ENCODE data around the gene ICA1. TPM values are rescaled to one million over a fixed set of nuclear protein-coding genes. Genes with fewer than 3 reads are reported as not detected.
"Not testable (repeated sequence)": the region's sequence is repeated elsewhere in the genome, so short reads cannot be mapped to it uniquely, and the experiment has no call there.

ICA1 gene
- polyA plus RNA-seq, 1 donor from 2014 or later = 0.25 TPM

- H3K9me3 Mint-ChIP-seq = no peaks in the 10 kb centered on the region
- no peaks in the 10 kb centered on the region for H3K27me3 Mint-ChIP-seq
- H3K27ac Mint-ChIP-seq = no peak overlapping the region
- peaks cover 9% of the 10 kb centered on the region for H3K36me3 Mint-ChIP-seq
- no peak overlapping the region for H3K4me3 Mint-ChIP-seq
- H3K4me1 Mint-ChIP-seq = no peaks in the 10 kb centered on the region
These were observed 176.5 kb downstream of the ICA1 start for GRCh38 chr7:8085420-8085819.

- H3K36me3 Mint-ChIP-seq = peaks cover 9% of the 10 kb centered on the region
These were observed 177.1 kb downstream of the ICA1 start for GRCh38 chr7:8084836-8085235.

GRCh38 chr7:8082762-8083161 lies 179.2 kb downstream of the ICA1 start:
- Mint-ChIP-seq H3K36me3 (peaks cover 5% of the 10 kb centered on the region), H3K9me3 (no peaks in the 10 kb centered on the region), H3K27me3 (no peaks in the 10 kb centered on the region), H3K4me1 (peaks cover 0 to 2% (median 0%) of the 10 kb centered on the region in 3 donors), H3K27ac (no peak overlapping the region), H3K4me3 (no peak overlapping the region)

More at GRCh38 chr7:8084836-8085235, 177.1 kb downstream of the ICA1 start:
- H3K9me3 Mint-ChIP-seq = no peaks in the 10 kb centered on the region
- H3K27me3 Mint-ChIP-seq = no peaks in the 10 kb centered on the region
- H3K27ac Mint-ChIP-seq = no peak overlapping the region
- H3K4me3 Mint-ChIP-seq = no peak overlapping the region
- H3K4me1 Mint-ChIP-seq = no peaks in the 10 kb centered on the region

GRCh38 chr7:8078418-8078817 lies 183.5 kb downstream of the ICA1 start:
- Mint-ChIP-seq H3K27me3 (no peaks in the 10 kb centered on the region), H3K27ac (no peak overlapping the region), H3K9me3 (no peaks in the 10 kb centered on the region), H3K36me3 (no peaks in the 10 kb centered on the region), H3K4me1 (peaks cover 0 to 4% (median 0%) of the 10 kb centered on the region in 3 donors), H3K4me3 (no peak overlapping the region)

- Mint-ChIP-seq H3K27ac (no peak overlapping the region), H3K27me3 (no peaks in the 10 kb centered on the region), H3K4me1 (peaks cover 10 to 15% (median 13%) of the 10 kb centered on the region in 3 donors), H3K9me3 (no peaks in the 10 kb centered on the region), H3K36me3 (peaks cover 14% of the 10 kb centered on the region), H3K4me3 (no peak overlapping the region)
These were observed 191.4 kb downstream of the ICA1 start for GRCh38 chr7:8070451-8071180.

GRCh38 chr7:8068892-8069686 lies 192.9 kb downstream of the ICA1 start:
- H3K27ac Mint-ChIP-seq = no peak overlapping the region
- H3K36me3 Mint-ChIP-seq = peaks cover 18% of the 10 kb centered on the region
- peaks cover 15 to 17% (median 15%) of the 10 kb centered on the region in 3 donors for H3K4me1 Mint-ChIP-seq
- H3K4me3 Mint-ChIP-seq = no peak overlapping the region
- no peaks in the 10 kb centered on the region for H3K9me3 Mint-ChIP-seq
- H3K27me3 Mint-ChIP-seq = no peaks in the 10 kb centered on the region

- no peaks in the 10 kb centered on the region for H3K9me3 Mint-ChIP-seq
- peaks cover 21% of the 10 kb centered on the region for H3K36me3 Mint-ChIP-seq
- peak overlapping the region in 1 of 3 donors; percentile 3 for H3K27ac Mint-ChIP-seq
- no peaks in the 10 kb centered on the region for H3K27me3 Mint-ChIP-seq
- H3K4me3 Mint-ChIP-seq = no peak overlapping the region
- peaks cover 11 to 16% (median 13%) of the 10 kb centered on the region in 3 donors for H3K4me1 Mint-ChIP-seq
These were observed 196.6 kb downstream of the ICA1 start for GRCh38 chr7:8065356-8065813.

GRCh38 chr7:8064828-8065227 lies 197.1 kb downstream of the ICA1 start:
- Mint-ChIP-seq H3K4me1 (peaks cover 11 to 16% (median 13%) of the 10 kb centered on the region in 3 donors), H3K27ac (peak overlapping the region in 1 of 3 donors; percentile 3), H3K4me3 (no peak overlapping the region), H3K36me3 (peaks cover 21% of the 10 kb centered on the region), H3K27me3 (no peaks in the 10 kb centered on the region), H3K9me3 (no peaks in the 10 kb centered on the region)

- Mint-ChIP-seq H3K36me3 (peaks cover 21% of the 10 kb centered on the region), H3K27ac (no peak overlapping the region), H3K27me3 (no peaks in the 10 kb centered on the region)
These were observed 198.2 kb downstream of the ICA1 start for GRCh38 chr7:8063706-8064297.

GRCh38 chr7:8063300-8063699 lies 198.7 kb downstream of the ICA1 start:
- H3K36me3 Mint-ChIP-seq = peaks cover 21% of the 10 kb centered on the region
- H3K9me3 Mint-ChIP-seq, H3K4me3 Mint-ChIP-seq, H3K27ac Mint-ChIP-seq, H3K27me3 Mint-ChIP-seq: not testable (repeated sequence)
- H3K4me1 Mint-ChIP-seq = peaks cover 8 to 12% (median 11%) of the 10 kb centered on the region in 3 donors

More at GRCh38 chr7:8063706-8064297, 198.2 kb downstream of the ICA1 start:
- peaks cover 11 to 16% (median 11%) of the 10 kb centered on the region in 3 donors for H3K4me1 Mint-ChIP-seq
- no peaks in the 10 kb centered on the region for H3K9me3 Mint-ChIP-seq
- no peak overlapping the region for H3K4me3 Mint-ChIP-seq

Other genes starting within 250 kb of the ICA1 start
- not detected for gene NXPH1, start 171.4 kb upstream of the ICA1 start, polyA plus RNA-seq